ENCODE measurements around the gene FGF1.

FGF1 gene

DNA sequence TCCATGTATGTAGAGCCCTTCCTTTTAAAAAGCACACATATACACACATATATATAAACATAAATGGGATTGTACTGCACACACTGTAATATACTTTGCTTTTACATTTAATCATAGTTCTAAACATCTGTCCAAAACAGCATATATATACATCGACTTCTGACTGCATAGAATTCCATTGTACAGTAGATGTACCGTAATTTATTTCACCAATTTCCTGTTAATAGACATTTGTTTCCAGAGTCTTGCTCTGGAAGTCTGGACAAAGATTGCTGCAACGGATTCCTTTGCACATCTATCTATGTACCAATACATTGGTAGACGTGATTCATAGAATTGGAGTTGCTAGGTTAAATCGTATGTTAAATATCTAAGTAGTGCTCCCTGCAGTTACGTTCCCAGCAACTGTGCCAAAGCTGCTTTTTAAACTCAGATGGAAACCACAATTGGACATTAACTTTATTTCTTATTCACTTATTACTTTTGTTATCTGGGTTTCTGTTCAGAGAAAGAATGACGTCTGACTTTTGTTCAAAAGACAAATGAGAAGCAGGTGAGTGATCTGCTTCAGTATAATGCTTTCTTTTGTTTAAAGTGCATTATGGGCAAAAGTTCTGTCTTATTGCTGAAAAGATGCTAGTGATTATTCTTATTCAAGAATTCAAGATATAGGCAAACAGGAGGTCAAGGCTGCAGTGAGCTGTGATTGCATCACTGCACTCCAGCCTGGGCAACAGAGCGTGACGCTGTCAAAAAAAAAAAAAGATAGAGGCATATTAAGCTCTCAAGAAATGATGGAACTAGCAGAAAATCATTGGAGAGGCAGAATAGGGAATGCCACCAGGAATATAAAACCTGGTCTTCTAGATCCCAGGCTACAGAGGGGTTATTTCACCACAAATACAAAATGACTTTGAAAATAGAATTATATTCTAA, 138.2 kb downstream of the FGF1 start:
- Mint-ChIP-seq H3K27me3 (peaks cover 50% of the 10 kb centered on the region), H3K4me3 (no peak overlapping the region), H3K9me3 (no peaks in the 10 kb centered on the region), H3K27ac (no peak overlapping the region), H3K4me1 (peaks cover 2% of the 10 kb centered on the region), H3K36me3 (no peaks in the 10 kb centered on the region)
- CTCF ChIA-PET = interaction anchor here (0.7 to 1.6 kb wide), 2 partner anchors 35 to 396 kb away, joined by 3 read pairs; no protein-coding TSS in a partner anchor
- DNase-seq = no peak

- DNase-seq = no peak
- H3K9me3 Mint-ChIP-seq = no peaks in the 10 kb centered on the region
- no peak overlapping the region for H3K4me3 Mint-ChIP-seq
- peaks cover 38% of the 10 kb centered on the region for H3K27me3 Mint-ChIP-seq
- CTCF ChIA-PET = interaction anchor here (1.0 kb wide), 1 partner anchor 224 kb away, joined by 3 read pairs; no protein-coding TSS in a partner anchor
- no peaks in the 10 kb centered on the region for H3K4me1 Mint-ChIP-seq
- no peaks in the 10 kb centered on the region for H3K36me3 Mint-ChIP-seq
- H3K27ac Mint-ChIP-seq = no peak overlapping the region
Observed at GRCh38 chr5:142545650-142546322, 140.1 kb downstream of the FGF1 start.

GRCh38 chr5:142544946-142545649, 140.8 kb downstream of the FGF1 start:
- CTCF ChIA-PET = no interaction called here

DNA sequence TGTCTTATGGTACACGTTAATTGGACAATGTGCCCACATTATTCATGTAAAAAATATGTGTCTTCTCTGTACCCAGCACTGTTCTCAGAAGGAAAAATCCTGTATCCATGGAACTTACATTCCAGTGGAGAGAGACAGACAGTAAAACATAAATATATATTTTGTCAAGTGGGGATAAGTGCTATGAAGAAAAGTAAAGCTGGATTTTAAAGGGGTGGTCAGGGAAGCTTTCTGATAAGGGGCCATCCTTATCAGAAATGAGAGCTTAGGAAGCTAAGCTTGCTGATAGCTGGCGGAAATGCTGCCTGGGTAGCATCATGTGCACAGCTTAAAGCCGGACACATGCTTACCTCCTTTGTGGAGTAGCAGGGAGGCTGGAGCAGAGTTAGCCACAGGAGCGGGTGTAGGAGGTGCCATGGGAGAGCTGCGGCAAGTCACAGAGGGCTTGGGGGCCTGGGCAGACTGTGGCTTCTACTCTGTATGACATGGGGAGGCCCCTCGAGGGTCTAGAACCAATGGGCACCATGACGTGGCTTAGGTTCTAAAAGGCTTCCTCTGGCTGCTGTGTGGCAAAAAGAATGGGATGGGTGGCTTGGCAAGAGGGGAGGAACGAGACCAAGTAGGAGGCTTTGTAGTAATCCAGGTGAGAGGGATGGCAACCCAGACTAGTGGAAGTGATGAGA, 141.7 kb downstream of the FGF1 start:
- Mint-ChIP-seq H3K4me3 (no peak overlapping the region), H3K27ac (no peak overlapping the region), H3K36me3 (no peaks in the 10 kb centered on the region), H3K9me3 (no peaks in the 10 kb centered on the region), H3K4me1 (no peaks in the 10 kb centered on the region), H3K27me3 (peaks cover 24% of the 10 kb centered on the region)
- CTCF ChIA-PET = no interaction called here
- no peak for DNase-seq

More at GRCh38 chr5:142544946-142545649, 140.8 kb downstream of the FGF1 start:
- Mint-ChIP-seq H3K27ac (no peak overlapping the region), H3K4me1 (no peaks in the 10 kb centered on the region), H3K27me3 (peaks cover 31% of the 10 kb centered on the region), H3K36me3 (no peaks in the 10 kb centered on the region), H3K4me3 (no peak overlapping the region), H3K9me3 (no peaks in the 10 kb centered on the region)
- no peak for DNase-seq

DNA sequence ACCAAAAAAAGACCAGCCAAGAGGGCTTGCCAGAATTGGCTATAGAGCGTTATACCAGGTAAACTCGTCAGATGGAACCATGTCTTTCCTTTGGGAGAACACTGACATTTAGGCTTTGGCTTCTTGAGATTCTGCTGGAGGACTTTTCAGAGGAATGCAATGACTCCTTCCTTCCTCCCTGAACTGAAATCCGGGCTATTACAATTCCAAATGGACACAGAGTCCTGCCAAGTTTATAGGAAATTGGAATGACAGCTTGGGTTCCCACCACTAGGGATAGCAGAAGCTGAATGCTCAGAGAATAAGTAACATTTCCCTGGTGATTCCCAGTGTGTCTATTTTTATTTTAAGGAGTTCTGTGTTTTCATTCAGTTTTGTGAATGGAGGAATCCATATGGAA, 143.0 kb downstream of the FGF1 start:
- DNase-seq = no peak
- Mint-ChIP-seq H3K4me1 (no peaks in the 10 kb centered on the region), H3K9me3 (no peaks in the 10 kb centered on the region), H3K27me3 (peaks cover 16% of the 10 kb centered on the region), H3K36me3 (no peaks in the 10 kb centered on the region), H3K27ac (no peak overlapping the region), H3K4me3 (no peak overlapping the region)
- CTCF ChIA-PET = no interaction called here
